ENCODE results near the gene SUSD4.

SUSD4 gene

GRCh38 chr1:223227031-223227430 is 136.9 kb downstream of the SUSD4 start:
- no peak for DNase-seq

- no peak for DNase-seq
These were observed 137.7 kb downstream of the SUSD4 start for GRCh38 chr1:223226271-223226670.

GRCh38 chr1:223225481-223225880 is 138.5 kb downstream of the SUSD4 start:
- no peak for DNase-seq

GRCh38 chr1:223225061-223225460 is 138.9 kb downstream of the SUSD4 start:
- DNase-seq = no peak

GRCh38 chr1:223224465-223224864 is 139.5 kb downstream of the SUSD4 start:
- no peak for DNase-seq

- DNase-seq = no peak
These were observed 140.6 kb downstream of the SUSD4 start for GRCh38 chr1:223223091-223223995.

- no peak for DNase-seq
These were observed 141.6 kb downstream of the SUSD4 start for GRCh38 chr1:223222377-223222776.

- DNase-seq = no peak
These were observed 142.3 kb downstream of the SUSD4 start for GRCh38 chr1:223221686-223222085.

- DNase-seq = no peak
These were observed 143.9 kb downstream of the SUSD4 start for GRCh38 chr1:223219846-223220610.

- no peak for DNase-seq
These were observed 144.7 kb downstream of the SUSD4 start for GRCh38 chr1:223219318-223219635.

- DNase-seq = no peak
These were observed 146.2 kb downstream of the SUSD4 start for GRCh38 chr1:223217781-223218180.

GRCh38 chr1:223216531-223217205 is 147.3 kb downstream of the SUSD4 start:
- DNase-seq = no peak

GRCh38 chr1:223216074-223216473 is 147.9 kb downstream of the SUSD4 start:
- no peak for DNase-seq

- DNase-seq = no peak
These were observed 148.9 kb downstream of the SUSD4 start for GRCh38 chr1:223215026-223215425.

- DNase-seq = no peak
These were observed 149.6 kb downstream of the SUSD4 start for GRCh38 chr1:223214261-223214807.

GRCh38 chr1:223212441-223212840 is 151.5 kb downstream of the SUSD4 start:
- no peak for DNase-seq

- no peak for DNase-seq
These were observed 152.5 kb downstream of the SUSD4 start for GRCh38 chr1:223211323-223211985.

- DNase-seq = no peak
These were observed 153.2 kb downstream of the SUSD4 start for GRCh38 chr1:223210788-223211120.

GRCh38 chr1:223209992-223210787 is 153.8 kb downstream of the SUSD4 start:
- DNase-seq = no peak

- DNase-seq = no peak
These were observed 154.6 kb downstream of the SUSD4 start for GRCh38 chr1:223209293-223209898.

All from NCI-H2029 (cell line).